ENCODE results near the gene PTPRM. TPM values are rescaled to one million over a fixed set of nuclear protein-coding genes. Genes with fewer than 3 reads are reported as not detected.

The PTPRM gene
- total and polyA plus RNA-seq, 2 of the 4 experiments (the other 2 are of a cell fraction) = 28.3 to 51.2 TPM

DNA sequence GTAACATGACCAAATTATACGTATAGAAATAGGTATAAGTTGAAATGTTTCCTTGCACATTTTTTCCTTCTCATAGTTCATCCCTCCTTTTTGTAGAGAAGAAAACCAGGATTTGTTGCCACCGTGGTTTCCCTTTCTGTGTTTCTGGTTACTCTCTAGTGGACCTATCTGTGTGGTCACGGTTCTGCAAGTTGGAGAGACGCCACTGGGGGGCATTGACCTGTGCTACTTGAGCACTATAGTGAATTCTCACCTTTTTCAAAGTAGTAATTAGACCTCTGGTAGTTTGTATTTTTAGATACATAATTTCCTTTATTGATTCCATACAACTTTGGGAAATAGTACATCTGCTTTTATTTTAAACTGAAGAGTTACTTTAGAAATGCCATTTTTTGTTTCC, 444.8 kb downstream of the PTPRM start:
- no peak overlapping the region for H3K9ac ChIP-seq (ENCODE audit: low read depth, low read length)
- H4K91ac ChIP-seq (ENCODE audit: insufficient read depth, low read depth, low read length) = no peak overlapping the region
- no peak overlapping the region for H2AK9ac ChIP-seq (replicated peaks; ENCODE audit: low read depth, low read length, poor library complexity)
- no peak overlapping the region for H3K4ac ChIP-seq (ENCODE audit: low read depth, low read length)
- no peak overlapping the region for H3K23ac ChIP-seq (ENCODE audit: low read depth, low read length)
- DNase-seq = no peak
- in situ Hi-C loops (cut with MboI; ENCODE audit: low sequenced_read_pairs) (no loop called here), dilution Hi-C loops (cut with HindIII; ENCODE audit: low sequenced_read_pairs, unreplicated experiment) (no loop called here), intact Hi-C loops (cut with micrococcal nuclease) (no loop called here)
- CTCF ChIA-PET = no interaction called here
- POLR2A ChIA-PET (ENCODE audit: unreplicated experiment) = no interaction called here
- H3K56ac ChIP-seq (ENCODE audit: extremely low read depth, insufficient read depth, low read length) = no peak overlapping the region
- H2BK15ac ChIP-seq (ENCODE audit: low read depth, low read length) = no peak overlapping the region
- no peak overlapping the region for H4K5ac ChIP-seq (ENCODE audit: low read depth, low read length)
- H3K9me1 ChIP-seq (ENCODE audit: insufficient read depth, low read length) = peaks cover 3% of the 10 kb centered on the region
- no CpG with 5 or more reads among the region's 4 CpGs for WGBS, 2 experiments (ENCODE audit: extremely low coverage in 2 of 2, insufficient read length in 1 of 2)
- H3K27me3 ChIP-seq (ENCODE audit: control insufficient read depth, insufficient read depth, low read length) = no peaks in the 10 kb centered on the region
- BruUV-seq (replicated peaks) = no TSS peak
- H3K4me2 ChIP-seq (ENCODE audit: low read depth, low read length) = no peak overlapping the region
- H2BK120ac ChIP-seq (ENCODE audit: low read depth, low read length) = no peak overlapping the region
- peaks cover 2% of the 10 kb centered on the region; the same call in 1 of the 2 replicates for H3K4me1 ChIP-seq (ENCODE audit: control insufficient read depth, insufficient read depth, low read length)
- H2BK5ac ChIP-seq (ENCODE audit: low read depth, low read length, poor library complexity, severe bottlenecking) = no peak overlapping the region
- ATAC-seq (ENCODE audit: low read depth) = no peak
- no peak overlapping the region for H2AK5ac ChIP-seq (ENCODE audit: low read depth, low read length)
- H3K79me1 ChIP-seq (ENCODE audit: low read depth in 1 of 2, low read length in 2 of 2) = peaks cover 0 to 3% of the 10 kb centered on the region in 2 experiments; a peak in 1 of 4 replicates
- H4K8ac ChIP-seq (ENCODE audit: low read depth in 2 of 2, low read length in 2 of 2) = no peak overlapping the region
- no peak for TF ChIP-seq RFX5 (IDR thresholded peaks at IDR 0.05; ENCODE audit: low read depth, low read length)
- TF ChIP-seq, protein P1, sequence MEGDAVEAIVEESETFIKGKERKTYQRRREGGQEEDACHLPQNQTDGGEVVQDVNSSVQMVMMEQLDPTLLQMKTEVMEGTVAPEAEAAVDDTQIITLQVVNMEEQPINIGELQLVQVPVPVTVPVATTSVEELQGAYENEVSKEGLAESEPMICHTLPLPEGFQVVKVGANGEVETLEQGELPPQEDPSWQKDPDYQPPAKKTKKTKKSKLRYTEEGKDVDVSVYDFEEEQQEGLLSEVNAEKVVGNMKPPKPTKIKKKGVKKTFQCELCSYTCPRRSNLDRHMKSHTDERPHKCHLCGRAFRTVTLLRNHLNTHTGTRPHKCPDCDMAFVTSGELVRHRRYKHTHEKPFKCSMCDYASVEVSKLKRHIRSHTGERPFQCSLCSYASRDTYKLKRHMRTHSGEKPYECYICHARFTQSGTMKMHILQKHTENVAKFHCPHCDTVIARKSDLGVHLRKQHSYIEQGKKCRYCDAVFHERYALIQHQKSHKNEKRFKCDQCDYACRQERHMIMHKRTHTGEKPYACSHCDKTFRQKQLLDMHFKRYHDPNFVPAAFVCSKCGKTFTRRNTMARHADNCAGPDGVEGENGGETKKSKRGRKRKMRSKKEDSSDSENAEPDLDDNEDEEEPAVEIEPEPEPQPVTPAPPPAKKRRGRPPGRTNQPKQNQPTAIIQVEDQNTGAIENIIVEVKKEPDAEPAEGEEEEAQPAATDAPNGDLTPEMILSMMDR (conservative IDR thresholded peaks at IDR 0.05; ENCODE audit: low read depth, low read length) = no peak
- no peak for TF ChIP-seq MAFK (IDR thresholded peaks at IDR 0.05; ENCODE audit: low read depth, low read length)
- no peak for TF ChIP-seq CEBPB (IDR thresholded peaks at IDR 0.05; ENCODE audit: low read depth, low read length)
- no peak for TF ChIP-seq MAZ (IDR thresholded peaks at IDR 0.05; ENCODE audit: borderline replicate concordance, low read depth, low read length)
- TF ChIP-seq SMC3 (IDR thresholded peaks at IDR 0.05; ENCODE audit: low read depth, low read length) = no peak
- TF ChIP-seq, protein P2, sequence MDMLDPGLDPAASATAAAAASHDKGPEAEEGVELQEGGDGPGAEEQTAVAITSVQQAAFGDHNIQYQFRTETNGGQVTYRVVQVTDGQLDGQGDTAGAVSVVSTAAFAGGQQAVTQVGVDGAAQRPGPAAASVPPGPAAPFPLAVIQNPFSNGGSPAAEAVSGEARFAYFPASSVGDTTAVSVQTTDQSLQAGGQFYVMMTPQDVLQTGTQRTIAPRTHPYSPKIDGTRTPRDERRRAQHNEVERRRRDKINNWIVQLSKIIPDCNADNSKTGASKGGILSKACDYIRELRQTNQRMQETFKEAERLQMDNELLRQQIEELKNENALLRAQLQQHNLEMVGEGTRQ (IDR thresholded peaks at IDR 0.05; ENCODE audit: low read depth, low read length) = no peak
- no peak for TF ChIP-seq FOS (IDR thresholded peaks at IDR 0.05; ENCODE audit: low read depth, low read length)
- TF ChIP-seq CHD1 (IDR thresholded peaks at IDR 0.05; ENCODE audit: low read depth, low read length) = no peak
- TF ChIP-seq RCOR1 (IDR thresholded peaks at IDR 0.05; ENCODE audit: insufficient replicate concordance, low read length) = no peak
- no peak for TF ChIP-seq BHLHE40 (IDR thresholded peaks at IDR 0.05; ENCODE audit: low read depth, low read length)
- TF ChIP-seq NFE2L2 (IDR thresholded peaks at IDR 0.05; ENCODE audit: low read depth, low read length) = no peak
- TF ChIP-seq POLR2A (IDR thresholded peaks at IDR 0.05; ENCODE audit: low read depth, low read length) = no peak
- H3K4me3 ChIP-seq (ENCODE audit: insufficient read depth, low read depth, low read length) = no peak overlapping the region
- H2BK20ac ChIP-seq (ENCODE audit: low read depth, low read length) = no peak overlapping the region
- H4K20me1 ChIP-seq (ENCODE audit: insufficient read depth, low read length) = no peaks in the 10 kb centered on the region
- H3K9me3 ChIP-seq (ENCODE audit: control insufficient read depth, insufficient read depth, low read length) = no peaks in the 10 kb centered on the region
- H2AFZ ChIP-seq (replicated peaks; ENCODE audit: low read length, poor library complexity) = no peak overlapping the region
- H3K14ac ChIP-seq (replicated peaks; ENCODE audit: low read depth, low read length) = no peak overlapping the region
- peaks cover 2% of the 10 kb centered on the region; the same call in 1 of the 2 replicates for H3K36me3 ChIP-seq (ENCODE audit: control insufficient read depth, insufficient read depth, low read length)
- H3K27ac ChIP-seq (ENCODE audit: insufficient read depth, low read length) = no peak overlapping the region
- no peak overlapping the region for H3K18ac ChIP-seq (ENCODE audit: low read depth, low read length)
